ENCODE measurements around the gene PTPRD.

PTPRD gene

DNA sequence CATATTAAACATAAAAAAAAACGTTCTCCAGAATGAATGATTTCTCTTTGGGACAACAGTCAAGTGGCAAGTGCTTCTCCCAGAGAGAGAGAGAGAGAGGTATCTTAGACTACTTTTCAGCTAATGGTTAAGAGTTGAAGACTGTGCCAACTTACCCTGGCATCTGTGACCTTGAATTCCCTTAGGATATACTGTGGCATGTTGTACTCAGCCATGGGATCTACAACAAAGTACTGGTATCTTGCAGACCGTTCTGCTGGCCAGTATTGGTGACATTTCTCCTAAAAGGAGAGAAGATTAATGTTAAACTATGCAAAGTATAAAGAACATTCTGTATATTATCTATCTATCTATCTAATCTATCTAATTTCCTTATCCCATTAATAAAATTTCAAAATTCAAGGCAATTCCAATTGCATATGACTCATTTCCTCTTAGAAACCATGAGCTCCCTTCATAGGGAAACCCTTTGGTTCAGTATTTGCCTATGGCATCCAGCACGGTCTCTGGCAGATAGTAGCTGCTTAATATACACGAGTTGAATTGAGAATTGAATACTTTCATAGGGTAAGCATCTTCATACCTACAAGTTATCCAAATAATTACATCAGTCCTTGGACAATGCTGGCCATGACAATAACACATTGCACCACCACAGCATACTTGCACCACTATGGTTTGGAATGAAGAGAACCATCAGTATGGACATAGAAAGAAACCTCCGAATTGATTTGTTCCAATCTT is 2273.9 kb downstream of the PTPRD start:
- DNase-seq (ENCODE audit: low read depth), result no peak
- TF ChIP-seq, protein P1, sequence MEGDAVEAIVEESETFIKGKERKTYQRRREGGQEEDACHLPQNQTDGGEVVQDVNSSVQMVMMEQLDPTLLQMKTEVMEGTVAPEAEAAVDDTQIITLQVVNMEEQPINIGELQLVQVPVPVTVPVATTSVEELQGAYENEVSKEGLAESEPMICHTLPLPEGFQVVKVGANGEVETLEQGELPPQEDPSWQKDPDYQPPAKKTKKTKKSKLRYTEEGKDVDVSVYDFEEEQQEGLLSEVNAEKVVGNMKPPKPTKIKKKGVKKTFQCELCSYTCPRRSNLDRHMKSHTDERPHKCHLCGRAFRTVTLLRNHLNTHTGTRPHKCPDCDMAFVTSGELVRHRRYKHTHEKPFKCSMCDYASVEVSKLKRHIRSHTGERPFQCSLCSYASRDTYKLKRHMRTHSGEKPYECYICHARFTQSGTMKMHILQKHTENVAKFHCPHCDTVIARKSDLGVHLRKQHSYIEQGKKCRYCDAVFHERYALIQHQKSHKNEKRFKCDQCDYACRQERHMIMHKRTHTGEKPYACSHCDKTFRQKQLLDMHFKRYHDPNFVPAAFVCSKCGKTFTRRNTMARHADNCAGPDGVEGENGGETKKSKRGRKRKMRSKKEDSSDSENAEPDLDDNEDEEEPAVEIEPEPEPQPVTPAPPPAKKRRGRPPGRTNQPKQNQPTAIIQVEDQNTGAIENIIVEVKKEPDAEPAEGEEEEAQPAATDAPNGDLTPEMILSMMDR (IDR thresholded peaks at IDR 0.05; ENCODE audit: control insufficient read depth, insufficient read depth, low read depth, low read length, missing control alignments), result no peak
- H3K4me3 ChIP-seq (ENCODE audit: control insufficient read depth, low read depth, low read length), result no peak overlapping the region

DNA sequence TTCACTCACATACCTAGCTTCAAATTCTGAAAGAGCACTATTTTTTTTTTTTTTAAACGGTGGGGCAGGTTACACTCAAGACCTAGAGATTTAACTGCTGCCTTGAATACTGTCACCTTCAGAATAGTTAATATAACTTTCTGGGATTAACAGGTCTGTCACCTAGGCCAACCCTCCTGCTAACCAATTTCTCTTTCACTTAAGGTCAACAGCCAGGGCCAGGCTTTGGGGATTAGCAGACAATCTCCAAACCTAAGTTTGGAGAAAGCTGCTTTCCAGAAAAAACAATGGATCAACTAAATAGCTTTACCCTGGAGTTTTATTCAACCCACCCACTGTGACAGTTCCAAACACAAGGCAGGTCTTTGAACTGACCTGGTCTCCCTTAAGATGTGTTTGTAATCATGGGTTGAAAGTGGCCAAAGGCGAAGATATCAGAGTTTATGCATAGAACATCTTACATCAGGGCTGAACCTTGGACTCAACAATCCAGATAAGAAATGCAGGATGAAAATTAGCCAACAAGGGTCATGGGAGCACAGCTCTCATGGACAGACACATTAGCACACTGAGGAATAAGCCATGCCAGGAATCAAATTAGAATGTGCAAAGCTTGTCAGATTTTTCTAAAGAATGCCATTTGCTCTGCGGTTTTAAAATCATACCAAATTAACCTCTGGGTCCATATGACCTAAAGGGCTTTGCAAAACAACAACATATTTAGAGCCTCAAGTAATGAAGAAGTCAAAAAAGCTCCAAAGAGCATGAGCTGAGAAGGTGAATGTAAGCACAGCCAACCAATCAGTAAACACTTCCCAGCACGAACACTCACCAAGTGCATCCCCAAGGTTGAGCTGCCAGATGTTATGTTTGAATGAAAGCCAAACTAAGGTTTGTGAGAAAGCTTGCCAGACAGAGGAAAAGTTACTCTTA is 2274.7 kb downstream of the PTPRD start:
- TF ChIP-seq, protein P1 (IDR thresholded peaks at IDR 0.05; ENCODE audit: control insufficient read depth, insufficient read depth, low read depth, low read length, missing control alignments), result no peak
- no peak for DNase-seq (ENCODE audit: low read depth)
- no peak overlapping the region for H3K4me3 ChIP-seq (ENCODE audit: control insufficient read depth, low read depth, low read length)

DNA sequence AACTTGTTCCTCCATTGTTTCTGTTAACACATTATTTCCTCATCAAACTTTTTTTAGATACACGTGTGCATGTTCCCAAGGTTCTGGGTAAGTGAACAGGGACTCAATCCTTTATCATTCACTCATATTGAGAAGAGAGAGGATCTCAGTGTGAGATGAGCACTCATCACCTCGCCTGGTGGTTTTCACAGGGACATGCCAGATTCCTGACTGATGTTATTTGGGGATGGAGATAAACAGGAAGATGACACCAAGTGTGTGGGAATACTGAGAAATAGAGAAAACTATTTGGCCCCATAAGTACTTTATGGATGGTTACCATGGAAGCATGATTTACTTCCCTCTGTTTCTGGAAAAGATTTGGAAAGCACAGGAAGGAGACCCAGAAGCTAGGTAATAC is 2279.9 kb downstream of the PTPRD start:
- TF ChIP-seq, protein P1 (IDR thresholded peaks at IDR 0.05; ENCODE audit: control insufficient read depth, insufficient read depth, low read depth, low read length, missing control alignments), result no peak
- no peak for DNase-seq (ENCODE audit: low read depth)
- no peak overlapping the region for H3K4me3 ChIP-seq (ENCODE audit: control insufficient read depth, low read depth, low read length)

DNA sequence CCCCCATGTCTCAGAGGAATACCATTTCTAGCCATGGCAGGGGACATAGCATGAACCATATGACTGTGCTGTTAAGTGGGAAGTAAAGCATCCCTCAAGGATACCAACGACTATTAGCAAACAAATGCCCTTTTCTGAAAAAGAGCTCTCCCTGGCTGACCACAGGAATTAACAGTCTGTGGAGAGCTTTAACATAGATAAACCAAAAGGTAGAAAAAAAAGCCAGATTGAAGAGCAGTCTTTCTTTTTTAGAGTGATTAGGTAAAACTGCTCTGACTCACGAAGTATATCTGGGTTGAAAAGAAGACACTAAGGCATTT is 2280.5 kb downstream of the PTPRD start:
- H3K4me3 ChIP-seq (ENCODE audit: control insufficient read depth, low read depth, low read length), result no peak overlapping the region
- TF ChIP-seq, protein P1 (IDR thresholded peaks at IDR 0.05; ENCODE audit: control insufficient read depth, insufficient read depth, low read depth, low read length, missing control alignments), result no peak
- DNase-seq (ENCODE audit: low read depth), result no peak

DNA sequence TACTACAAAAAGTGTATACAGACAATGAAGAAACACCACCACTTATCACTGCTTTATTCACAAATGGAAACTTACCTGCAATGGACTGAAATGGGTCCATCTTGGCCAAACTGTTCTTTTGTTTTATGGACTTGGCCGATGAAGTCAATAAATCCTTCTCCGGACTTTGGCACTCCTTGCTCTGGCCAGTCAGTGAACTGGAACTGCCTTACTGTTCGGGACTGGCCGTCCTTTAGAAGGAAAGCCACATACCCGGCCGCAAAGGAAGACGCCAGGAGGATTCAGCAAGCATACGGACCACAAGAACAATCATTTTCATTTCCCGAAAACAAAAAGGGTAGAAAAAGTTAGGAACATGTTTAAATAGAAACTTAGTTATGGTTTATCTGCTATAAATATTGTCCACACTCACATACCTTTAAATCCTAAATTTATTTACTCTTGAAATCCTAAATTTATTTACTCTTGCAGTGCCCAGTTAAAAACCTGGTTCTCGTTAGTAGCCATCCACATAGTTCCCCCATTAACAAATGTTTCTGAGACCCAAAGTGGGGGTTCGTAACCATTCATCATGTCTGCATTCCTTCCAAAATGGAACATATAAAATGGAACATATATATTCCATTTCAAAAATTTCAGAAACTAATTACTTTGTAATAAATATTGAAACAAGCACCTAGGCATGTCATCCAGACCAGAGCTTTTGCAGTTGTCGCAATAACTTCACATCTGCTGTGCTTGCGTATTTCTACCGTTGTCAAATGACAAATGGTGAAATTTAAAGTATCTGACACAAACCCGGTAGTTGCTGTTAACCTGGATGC is 2281.1 kb downstream of the PTPRD start:
- H3K4me3 ChIP-seq (ENCODE audit: control insufficient read depth, low read depth, low read length), result no peak overlapping the region
- TF ChIP-seq, protein P1 (IDR thresholded peaks at IDR 0.05; ENCODE audit: control insufficient read depth, insufficient read depth, low read depth, low read length, missing control alignments), result no peak
- DNase-seq (ENCODE audit: low read depth), result no peak

DNA sequence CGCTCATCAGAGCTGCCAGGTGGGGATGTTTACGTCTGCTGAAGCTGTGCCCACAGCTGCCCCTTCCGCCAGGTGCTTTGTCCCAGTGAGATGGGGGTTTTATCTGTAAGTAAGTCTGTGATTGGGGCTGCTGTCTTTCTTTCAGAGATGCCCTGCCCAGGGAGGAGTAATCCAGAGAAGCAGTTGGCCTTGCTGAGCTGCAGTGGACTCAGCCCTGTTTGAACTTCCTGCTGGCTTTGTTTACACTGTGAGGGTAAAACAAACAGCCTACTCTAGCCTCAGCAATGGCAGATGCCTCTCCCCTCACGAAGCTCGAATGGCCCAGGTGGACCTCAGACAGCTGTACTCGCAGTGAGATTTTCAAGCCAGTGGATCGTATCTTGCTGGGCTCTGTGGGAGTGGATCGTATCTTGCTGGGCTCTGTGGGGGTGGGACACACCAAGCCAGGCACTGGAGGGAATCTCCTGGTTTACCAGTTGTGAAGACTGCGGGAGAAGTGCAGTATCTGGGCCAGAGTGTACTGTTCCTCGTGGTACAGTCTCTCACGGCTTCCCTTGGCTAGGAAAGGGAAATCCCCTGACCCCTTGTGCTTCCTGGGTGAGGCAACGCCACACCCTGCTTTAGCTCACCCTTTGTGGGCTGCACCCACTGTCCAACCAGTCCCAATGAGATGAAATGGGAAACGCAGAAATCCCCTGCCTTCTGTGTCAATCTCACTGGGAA is 2283.1 kb downstream of the PTPRD start:
- no peak for DNase-seq (ENCODE audit: low read depth)
- TF ChIP-seq, protein P1 (IDR thresholded peaks at IDR 0.05; ENCODE audit: control insufficient read depth, insufficient read depth, low read depth, low read length, missing control alignments), result no peak

More for the DNA sequence above, 2283.1 kb downstream of the PTPRD start:
- H3K4me3 ChIP-seq (ENCODE audit: control insufficient read depth, low read depth, low read length), result no peak overlapping the region
